ENCODE measurements around the gene PRCC.

The PRCC gene

DNA sequence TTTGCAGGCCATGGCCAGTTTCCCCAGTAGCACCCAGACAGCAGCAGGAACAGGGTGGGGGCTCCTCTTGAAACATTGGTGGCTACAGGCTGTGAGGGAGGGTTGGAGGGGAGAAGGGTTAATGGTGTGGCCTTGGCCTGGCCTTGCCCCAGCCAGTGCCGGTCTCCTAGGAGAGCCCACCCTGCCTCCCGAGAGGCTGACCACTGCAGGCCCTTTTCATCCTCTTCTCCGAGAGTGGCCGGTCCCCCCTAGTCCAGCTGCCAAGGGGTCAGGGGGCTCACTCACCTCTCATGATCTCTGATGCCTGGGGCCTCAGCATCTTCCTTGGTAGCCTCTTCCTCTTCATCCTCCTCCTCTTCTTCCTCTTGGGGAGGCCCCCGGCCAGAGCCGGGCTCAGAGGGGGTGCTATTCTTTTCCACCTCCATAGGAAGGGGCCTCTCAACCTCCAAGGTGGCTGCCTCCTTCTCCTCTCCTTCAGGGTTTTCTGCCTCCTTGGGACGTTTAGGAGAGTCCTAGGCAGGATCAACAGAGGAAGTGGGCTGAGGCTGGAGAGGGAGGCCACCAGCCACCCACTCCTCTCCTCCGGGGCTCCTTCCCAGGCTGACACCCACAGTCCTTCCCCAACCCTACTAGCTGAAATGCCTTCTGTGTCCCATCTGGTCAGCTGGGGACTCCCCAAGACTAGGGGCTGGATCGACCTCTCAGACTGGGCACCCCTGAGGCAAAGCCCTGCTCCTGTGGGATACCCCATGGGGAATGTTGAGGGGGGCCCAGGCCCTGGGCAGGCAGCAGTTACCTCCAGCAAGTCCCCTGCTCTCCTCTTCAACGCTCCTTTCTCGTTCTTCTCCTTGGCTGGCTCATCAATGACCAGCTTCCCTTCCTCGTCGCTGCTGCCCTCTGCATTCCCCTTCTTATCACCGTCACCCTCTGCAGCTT is 23.7 kb upstream of the PRCC start:
- DNase-seq (ENCODE audit: extremely low spot score) = no peak
- TF ChIP-seq CTCF (IDR thresholded peaks at IDR 0.05; ENCODE audit: control extremely low read depth, extremely low read depth, low read depth, missing control alignments) = no peak
- ChIA-PET POLR2A (no interaction called here), CTCF (interaction anchor here (5.0 to 5.3 kb wide), 2 partner anchors 16 to 17 kb away, joined by 47 to 64 read pairs; partner anchors contain the start of genes ISG20L2 and METTL25B)

GRCh38 chr1:156744344-156744743 is 23.0 kb upstream of the PRCC start:
- DNase-seq (ENCODE audit: extremely low spot score) = no peak
- CTCF ChIA-PET = interaction anchor here (5.0 kb wide), 1 partner anchor 17 kb away, joined by 47 read pairs; the partner anchor contains the start of genes ISG20L2 and METTL25B
- TF ChIP-seq CTCF (IDR thresholded peaks at IDR 0.05; ENCODE audit: control extremely low read depth, extremely low read depth, low read depth, missing control alignments) = no peak
- POLR2A ChIA-PET = interaction anchor here (0.6 kb wide), 1 partner anchor 19 kb away, joined by 5 read pairs; no protein-coding TSS in a partner anchor

DNA sequence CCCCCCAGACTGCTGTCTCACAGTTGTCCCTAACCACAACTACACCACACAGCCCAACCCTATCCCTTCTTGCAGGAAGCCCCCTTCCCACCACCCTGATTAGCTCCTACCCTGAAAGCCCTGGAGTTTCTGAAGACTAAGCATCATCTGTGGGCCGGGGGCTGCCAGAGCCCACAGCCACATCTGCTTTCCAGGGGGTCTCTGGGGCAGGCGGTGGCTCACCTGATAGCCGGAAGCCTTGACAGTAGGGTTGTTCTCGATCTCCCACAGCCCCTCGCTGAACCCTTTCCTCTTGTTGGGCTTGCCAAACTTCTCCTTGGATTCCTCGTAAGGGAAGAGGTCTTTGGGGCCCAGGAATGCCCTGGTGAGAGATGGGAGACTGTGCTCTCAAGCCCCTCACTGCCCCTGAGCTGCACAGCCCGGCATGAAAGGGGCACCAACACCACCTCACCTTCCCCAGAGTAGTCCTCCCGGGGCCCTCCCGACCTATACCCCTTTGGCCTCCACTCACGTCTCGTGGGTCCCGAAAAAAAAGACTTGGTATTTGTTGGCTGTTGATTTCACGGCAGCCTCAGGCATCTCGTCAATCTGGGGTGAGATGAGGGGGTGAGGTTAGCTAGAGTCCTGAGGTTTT is 22.4 kb upstream of the PRCC start:
- ChIA-PET CTCF (interaction anchor here (1.3 to 5.0 kb wide), 2 partner anchors 10 to 18 kb away, joined by 3 to 47 read pairs; partner anchors contain the start of genes ISG20L2 and METTL25B), POLR2A (interaction anchor here (0.6 kb wide), 1 partner anchor 18 kb away, joined by 5 read pairs; no protein-coding TSS in a partner anchor)
- TF ChIP-seq CTCF (IDR thresholded peaks at IDR 0.05; ENCODE audit: control extremely low read depth, extremely low read depth, low read depth, missing control alignments) = no peak
- no peak for DNase-seq (ENCODE audit: extremely low spot score)

GRCh38 chr1:156745881-156746280 is 21.5 kb upstream of the PRCC start:
- CTCF ChIA-PET = interaction anchor here (1.0 to 5.0 kb wide), 3 partner anchors 11 to 25 kb away, joined by 3 to 47 read pairs (median 3); partner anchors contain the start of genes ISG20L2 and METTL25B

DNA sequence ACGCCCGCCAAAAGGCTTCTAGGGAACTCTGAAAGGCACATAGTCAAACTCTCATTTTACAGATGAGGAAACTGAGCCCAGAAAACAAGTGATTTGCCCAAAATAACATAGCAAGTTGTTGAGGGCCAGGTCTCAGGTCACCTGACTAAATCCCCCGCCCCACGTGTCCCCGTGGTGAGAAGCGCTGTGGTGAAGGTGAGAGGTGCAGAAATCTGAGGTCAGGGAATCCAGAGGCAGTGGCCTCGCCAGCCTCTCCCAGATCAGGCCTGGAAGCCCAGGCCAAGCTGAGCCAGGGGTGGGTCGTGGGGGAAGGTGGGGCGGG is 21.0 kb upstream of the PRCC start:
- ChIA-PET CTCF (interaction anchor here (1.0 to 5.0 kb wide), 4 partner anchors 12 to 24 kb away, joined by 3 to 47 read pairs (median 3); partner anchors contain the start of genes ISG20L2, METTL25B and PRCC), POLR2A (no interaction called here)
- DNase-seq (ENCODE audit: extremely low spot score) = no peak
- TF ChIP-seq CTCF (IDR thresholded peaks at IDR 0.05; ENCODE audit: control extremely low read depth, extremely low read depth, low read depth, missing control alignments) = no peak

More at GRCh38 chr1:156745881-156746280, 21.5 kb upstream of the PRCC start:
- no peak for DNase-seq (ENCODE audit: extremely low spot score)
- TF ChIP-seq CTCF (IDR thresholded peaks at IDR 0.05; ENCODE audit: control extremely low read depth, extremely low read depth, low read depth, missing control alignments) = no peak
- POLR2A ChIA-PET = no interaction called here

All from GM10248 (cell line).